GM08714 (cell line): ENCODE measurements around the gene KCNC2.

Experiments
- H3K4me3 ChIP-seq: fragments of 200-500 bp; sonication (Bioruptor generic); 2 replicates; pipeline ENCODE4 v1.5.1; 2014; ENCODE audit warnings: mild to moderate bottlenecking, low read length, inconsistent platforms
- ZNF274 ChIP-seq: IDR thresholded peaks from 2 replicates; pipeline ENCODE4 v1.6.1; 2012; ENCODE audit warnings: mild to moderate bottlenecking, low read depth, low read length

KCNC2 gene

DNA sequence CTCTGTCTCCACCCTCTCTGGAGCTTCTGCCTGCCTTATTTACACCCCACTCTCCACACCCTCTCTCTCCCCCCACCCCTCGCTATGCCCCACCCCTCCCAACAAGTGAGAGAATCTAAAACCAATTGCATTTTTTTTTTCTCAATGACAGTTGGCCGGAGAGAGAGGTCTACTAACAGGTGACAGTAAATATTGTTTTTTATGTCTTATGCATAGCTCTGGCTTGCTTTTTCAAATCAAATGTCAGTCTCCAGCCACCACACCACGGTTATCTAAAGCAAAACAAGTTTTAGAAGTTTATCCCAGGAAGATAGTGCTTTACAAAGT is at the start of gene KCNC2:
KCNC2 (minus strand) TSS at position 28 of the 327 bp plus-strand sequence.
- no peak within 1 kb of the TSS for H3K4me3 ChIP-seq
- no peak for TF ChIP-seq ZNF274

DNA sequence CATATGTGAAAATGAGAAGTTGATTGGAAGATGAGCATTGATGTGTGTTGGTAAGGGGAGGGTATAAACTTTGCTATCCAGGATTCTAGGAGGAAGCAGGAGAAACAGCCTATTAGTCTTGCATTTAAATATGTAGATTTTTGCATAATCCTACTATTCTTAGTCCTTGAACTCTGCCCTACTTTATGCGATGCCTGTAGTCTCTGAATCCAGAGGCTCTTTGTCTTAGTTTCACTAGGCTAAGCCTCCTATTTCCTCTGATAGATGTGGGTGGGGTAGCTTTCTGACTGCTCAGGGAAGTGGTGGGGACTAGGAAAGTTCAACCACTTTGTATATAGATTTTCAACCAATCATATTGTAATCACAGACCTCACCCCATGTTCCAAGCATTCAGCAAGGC is 49.5 kb upstream of the KCNC2 start:
- no peak overlapping the region for H3K4me3 ChIP-seq
- TF ChIP-seq ZNF274 = no peak

DNA sequence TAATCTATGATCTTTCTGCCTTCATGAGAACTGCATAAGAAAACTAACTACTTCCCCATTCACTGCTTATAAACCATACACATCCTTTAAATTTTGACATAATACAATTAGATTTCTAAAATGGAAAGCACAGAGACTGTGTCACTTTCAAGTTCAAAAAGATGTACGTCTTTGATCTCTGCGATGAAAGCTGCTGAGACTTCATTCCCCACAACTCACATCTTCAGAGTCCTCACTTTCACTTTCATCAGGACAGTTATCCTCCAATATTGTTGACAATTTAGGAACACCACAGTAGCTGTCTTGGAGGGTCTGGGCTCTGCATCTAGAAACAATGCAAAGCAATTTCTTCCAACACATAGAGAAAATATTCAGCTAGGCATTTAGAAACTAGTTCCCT is 47.9 kb upstream of the KCNC2 start:
- H3K4me3 ChIP-seq = no peak overlapping the region
- TF ChIP-seq ZNF274 = no peak

DNA sequence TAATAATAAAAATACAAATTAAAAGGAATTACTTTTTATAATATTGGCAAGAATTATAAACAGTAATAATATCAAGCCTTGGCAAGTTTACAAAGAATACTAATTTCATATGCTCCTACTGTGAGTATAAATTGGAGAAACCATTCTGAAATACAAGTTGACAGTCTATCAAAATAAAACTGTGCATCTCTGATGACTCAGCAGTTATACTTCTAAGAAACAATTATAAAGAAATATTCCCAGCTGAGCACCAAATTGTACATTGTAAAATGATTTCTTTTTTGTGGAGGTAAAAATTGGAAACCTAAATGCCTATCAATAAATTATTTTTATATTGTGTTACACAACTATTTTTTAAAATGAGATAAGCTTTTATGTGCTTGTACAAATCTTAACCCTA is 35.5 kb upstream of the KCNC2 start:
- TF ChIP-seq ZNF274 = no peak
- no peak overlapping the region for H3K4me3 ChIP-seq

DNA sequence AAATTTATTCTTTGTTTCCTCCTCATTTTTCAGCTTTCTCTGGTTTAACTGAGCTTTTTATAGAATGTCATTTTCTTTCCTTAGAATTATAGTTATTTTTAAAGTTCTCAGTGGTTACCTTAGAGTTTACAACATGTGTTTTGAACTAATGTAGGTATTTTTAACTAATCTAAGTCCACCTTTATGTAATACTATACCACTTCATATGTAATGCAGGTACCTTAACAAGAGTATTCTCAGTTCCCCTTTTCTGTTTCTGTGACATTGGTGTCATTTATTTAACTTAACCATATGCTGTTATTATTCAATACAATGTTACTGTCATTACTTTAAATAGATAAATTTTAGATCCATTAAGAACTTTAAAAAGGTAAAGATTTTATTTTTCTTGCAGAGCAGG is 30.3 kb upstream of the KCNC2 start:
- TF ChIP-seq ZNF274 = no peak
- no peak overlapping the region for H3K4me3 ChIP-seq

DNA sequence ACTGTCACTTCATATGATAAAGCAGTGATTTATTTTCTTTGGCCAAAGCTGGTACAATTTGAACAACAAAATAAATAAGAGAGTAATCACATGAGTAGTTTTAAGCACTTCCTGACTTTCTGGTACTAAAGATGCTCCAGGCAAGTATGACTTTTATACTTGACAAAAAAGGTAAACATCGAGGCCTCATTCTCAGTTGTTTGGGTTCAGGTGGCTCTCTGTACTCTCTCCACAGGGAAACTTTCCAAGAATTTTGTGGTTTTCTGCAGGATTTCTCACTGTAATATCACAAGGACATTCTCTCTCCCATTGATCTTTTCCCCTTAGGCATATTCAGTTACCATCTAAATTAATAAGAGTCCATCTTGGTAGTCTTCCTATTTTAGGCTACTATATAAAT is 26.6 kb upstream of the KCNC2 start:
- no peak overlapping the region for H3K4me3 ChIP-seq
- TF ChIP-seq ZNF274 = no peak

DNA sequence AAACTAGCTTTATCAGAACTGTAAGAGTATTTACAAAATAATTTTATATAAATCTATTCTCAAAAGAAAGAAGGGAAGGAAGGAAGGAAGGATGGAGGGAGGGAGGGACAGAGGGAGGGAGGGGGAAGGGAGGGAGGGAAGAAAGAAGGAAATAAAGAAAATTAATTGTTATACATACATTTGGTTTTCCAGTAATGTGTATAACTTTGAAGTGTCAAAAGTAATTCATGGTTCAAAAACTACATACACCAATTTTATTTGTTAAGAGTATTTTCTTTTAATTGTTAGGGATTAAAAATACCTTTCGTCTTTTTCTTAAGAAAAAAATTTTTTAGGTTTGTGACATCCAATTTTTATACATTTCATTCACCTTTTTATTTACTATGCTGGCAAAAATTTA is 17.5 kb upstream of the KCNC2 start:
- no peak overlapping the region for H3K4me3 ChIP-seq
- TF ChIP-seq ZNF274 = no peak

DNA sequence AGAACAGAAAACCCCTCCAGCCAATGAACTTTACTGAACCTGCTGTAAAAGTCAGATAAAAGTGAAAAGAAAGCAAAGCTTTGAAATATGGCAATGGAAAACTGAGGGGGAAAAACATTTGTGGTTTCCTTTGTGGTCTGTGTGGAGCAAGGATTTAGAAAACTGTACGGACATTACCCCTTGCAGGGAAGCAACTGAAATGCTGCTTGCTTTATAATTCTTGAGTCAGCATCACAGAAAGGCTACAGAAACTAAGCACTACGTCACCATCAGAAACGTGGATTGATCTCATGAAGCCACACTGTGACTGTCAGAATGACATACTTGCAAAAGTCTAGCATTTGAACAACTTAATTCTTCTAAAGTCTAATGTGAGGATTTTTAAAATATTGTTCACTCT is 2.4 kb upstream of the KCNC2 start:
- no peak for TF ChIP-seq ZNF274
- no peak overlapping the region for H3K4me3 ChIP-seq

DNA sequence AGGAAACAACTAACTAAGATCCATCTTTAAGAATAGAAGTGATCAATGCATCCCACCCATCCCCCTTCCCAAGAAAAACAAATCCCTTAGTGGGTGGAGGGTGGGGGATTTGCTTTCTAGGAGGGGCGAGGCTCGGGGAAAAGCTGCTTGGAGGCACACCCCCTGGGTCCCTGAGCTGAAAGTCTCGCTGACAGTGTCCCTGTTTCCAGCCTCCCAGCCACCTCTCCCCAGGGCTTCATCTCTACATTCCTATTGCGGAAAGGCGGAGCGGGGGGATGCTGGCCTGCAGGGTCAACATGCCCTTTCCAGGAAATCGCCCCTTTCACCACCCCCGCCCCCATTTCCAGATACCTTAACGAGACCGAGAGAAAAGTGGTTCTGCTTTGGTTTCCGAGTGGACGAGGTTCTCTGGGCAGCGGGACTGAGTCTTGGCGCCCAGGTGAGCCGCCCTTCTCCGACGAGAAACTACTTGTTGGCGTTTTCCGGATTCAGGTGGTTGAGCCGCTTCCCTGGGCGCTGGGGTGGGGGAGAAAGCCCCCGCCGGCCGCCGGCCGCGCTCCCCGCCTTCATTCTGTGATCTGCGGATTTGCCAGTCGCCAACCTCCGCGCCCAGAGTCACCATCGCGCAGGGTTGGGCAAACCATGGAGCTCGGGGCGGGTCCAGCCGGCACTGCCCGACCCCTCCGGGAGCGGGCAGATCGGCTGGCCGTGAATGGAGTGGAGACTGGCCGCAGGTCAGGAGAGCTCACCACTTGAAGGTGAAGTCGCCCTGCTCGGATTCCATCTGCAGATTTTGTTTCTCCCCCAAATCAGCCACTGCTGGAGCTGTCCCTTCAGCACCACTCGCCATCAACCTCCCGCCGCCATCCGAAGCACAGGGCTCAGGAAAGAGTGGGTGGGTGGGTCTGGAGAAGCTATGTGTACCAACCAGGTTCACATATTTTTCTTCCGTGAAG is 505 bp downstream of the KCNC2 start:
- H3K4me3 ChIP-seq = no peak overlapping the region
- no peak for TF ChIP-seq ZNF274

DNA sequence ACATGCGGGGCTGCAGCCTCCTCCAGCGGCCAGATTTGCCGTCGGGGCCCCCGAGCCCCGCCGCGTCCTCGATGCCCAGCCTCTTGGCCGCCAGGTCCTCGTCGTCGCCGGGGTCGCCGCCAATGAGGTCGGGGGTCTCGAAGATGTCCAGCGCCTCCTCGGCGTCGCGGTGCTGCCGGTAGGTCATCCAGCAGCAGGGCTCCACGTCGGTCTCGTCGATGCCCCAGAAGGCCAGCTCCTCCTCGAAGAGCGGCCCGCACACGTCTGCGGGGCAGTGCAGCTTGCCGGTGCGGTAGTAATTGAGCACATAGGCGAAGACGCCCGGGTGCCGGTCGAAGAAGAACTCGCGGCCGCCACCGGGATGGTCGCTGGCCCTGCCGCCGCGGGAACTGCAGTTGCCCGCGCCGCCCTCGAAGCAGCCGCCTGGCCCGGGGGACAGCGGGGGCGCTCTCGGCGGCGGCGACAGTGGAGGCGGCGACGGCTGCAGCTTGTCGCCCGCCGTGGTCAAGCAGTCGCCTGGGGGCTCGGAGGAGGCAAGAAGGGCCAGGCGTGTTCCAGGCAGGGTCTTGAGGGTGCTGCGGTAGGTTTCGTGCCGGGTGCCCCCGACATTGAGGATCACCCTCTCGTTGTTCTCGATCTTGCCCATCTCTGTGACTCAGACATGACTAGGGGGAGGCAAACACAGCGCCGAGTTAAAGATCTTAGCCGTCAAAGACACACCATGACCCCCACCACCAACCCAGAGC is 2.1 kb downstream of the KCNC2 start:
- no peak overlapping the region for H3K4me3 ChIP-seq
- TF ChIP-seq ZNF274 = no peak

DNA sequence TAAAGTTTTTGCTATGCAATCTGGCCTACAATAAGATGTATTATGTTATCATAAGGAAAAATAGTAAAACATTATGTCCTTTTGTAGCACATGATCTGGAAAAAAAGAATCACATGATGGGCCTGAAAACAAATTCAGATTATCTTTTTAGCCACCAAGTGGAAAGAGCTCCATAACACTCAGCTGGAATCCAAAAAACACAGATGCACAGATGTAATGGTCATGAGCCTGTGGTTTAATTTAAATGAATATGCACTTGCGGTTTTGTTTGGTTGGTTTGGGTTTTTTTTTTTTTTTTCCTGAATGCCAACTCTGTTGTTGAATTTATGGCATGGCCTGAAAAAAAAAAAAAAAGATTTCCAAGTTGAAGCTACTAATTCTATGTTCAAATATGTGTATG is 4.1 kb downstream of the KCNC2 start:
- TF ChIP-seq ZNF274 = no peak
- no peak overlapping the region for H3K4me3 ChIP-seq

DNA sequence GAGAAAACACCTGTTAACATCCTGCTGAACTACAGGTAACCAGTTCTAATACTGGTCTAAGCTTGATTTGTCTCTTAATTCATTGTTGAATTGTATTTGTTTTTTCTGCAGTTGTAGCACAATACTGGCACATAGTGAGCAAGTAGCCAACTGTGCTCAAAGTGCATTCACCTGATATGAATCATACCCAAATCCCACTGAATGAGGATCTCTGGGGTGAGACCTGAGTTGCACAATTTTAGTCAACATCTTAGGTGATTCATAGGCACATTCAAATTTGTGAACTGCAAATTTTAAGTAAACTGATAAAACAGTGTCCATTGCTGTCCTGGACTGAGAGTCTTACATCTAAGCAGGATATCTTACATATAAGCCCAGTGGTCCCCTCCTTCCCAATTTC is 12.8 kb downstream of the KCNC2 start:
- no peak overlapping the region for H3K4me3 ChIP-seq
- no peak for TF ChIP-seq ZNF274

DNA sequence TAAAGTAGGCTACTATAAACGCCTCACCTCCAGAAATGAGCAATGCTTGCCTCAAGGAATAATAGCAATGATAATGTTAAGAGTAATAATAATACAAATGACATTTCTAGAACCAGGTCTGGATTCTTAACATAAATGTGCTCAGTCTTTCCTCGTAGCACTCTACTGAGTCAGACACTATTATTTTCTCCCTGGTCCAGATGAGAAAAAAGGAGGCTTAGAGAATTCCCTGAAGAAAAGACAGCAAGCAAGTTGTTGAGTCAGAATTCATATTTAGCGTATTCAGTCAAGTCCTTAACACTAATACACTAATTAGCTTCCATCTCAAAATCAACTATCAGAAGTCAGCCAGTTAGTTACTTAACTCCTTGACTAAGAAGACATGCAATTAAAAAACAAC is 13.2 kb downstream of the KCNC2 start:
- no peak overlapping the region for H3K4me3 ChIP-seq
- TF ChIP-seq ZNF274 = no peak

DNA sequence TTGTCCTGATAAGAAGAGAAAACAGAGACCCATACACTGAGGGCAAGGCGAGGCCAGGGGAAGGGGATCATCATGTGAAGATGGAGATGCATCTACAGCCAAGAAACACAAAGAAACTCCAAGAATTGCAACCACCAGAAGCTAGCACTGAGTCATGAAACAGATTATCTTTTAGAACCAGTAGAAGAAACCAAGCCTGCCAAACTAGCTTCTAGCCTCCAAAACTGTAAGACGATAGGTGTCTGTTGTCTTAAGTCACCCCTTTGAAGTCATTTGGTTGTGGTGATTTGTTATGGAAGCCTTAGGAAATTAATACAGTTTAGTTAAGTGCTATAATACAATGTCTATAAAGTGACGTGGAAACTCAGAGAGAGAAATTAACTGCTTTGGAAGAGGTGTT is 15.4 kb downstream of the KCNC2 start:
- TF ChIP-seq ZNF274 = no peak
- no peak overlapping the region for H3K4me3 ChIP-seq

DNA sequence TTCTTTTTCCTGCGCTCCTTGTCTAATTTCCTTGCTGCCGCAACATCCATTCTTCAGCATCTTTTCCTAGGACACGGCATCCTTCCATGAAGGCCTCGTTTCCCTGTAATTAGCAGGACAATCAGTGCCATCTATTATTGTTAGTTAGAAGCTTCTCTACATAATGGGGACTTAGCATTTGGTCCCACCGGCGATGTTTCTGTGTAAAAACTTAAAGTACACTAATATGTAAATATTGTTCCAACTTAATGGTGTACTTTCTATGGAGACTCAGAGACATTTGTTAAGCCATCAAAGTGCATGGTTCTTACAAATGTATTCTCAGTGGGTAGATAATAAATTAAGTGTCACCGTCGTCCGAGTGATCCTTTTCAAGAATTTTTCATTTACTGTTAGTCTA is 17.4 kb downstream of the KCNC2 start:
- TF ChIP-seq ZNF274 = no peak
- no peak overlapping the region for H3K4me3 ChIP-seq
